Measurements from ENCODE around the gene ZNF770.
"Not testable (repeated sequence)": the region's sequence is repeated elsewhere in the genome, so short reads cannot be mapped to it uniquely, and the experiment has no call there.

Gene ZNF770

GRCh38 chr15:34941185-34941698 is 46.8 kb downstream of the ZNF770 start:
- no peaks in the 10 kb centered on the region for H3K4me1 ChIP-seq (ENCODE audit: insufficient read depth, low read length)
- H3K36me3 ChIP-seq (ENCODE audit: insufficient read depth, low read length) = peaks cover 25% of the 10 kb centered on the region
- H3K9me3 ChIP-seq (ENCODE audit: low read length) = no peaks in the 10 kb centered on the region
- H3K27ac ChIP-seq (ENCODE audit: low read depth, low read length) = no peak overlapping the region
- H3K27me3 ChIP-seq (ENCODE audit: control insufficient read depth in 1 of 2, insufficient read depth in 2 of 2, low read length in 2 of 2) = no peaks in the 10 kb centered on the region
- H3K9ac ChIP-seq (ENCODE audit: low read length) = no peak overlapping the region
- no peak overlapping the region for H3K4me3 ChIP-seq (ENCODE audit: low read depth in 1 of 2, low read length in 2 of 2)

GRCh38 chr15:34933432-34933975 is 54.6 kb downstream of the ZNF770 start:
- Histone ChIP-seq H3K4me1 (ENCODE audit: insufficient read depth, low read length) (no peaks in the 10 kb centered on the region), H3K9me3 (ENCODE audit: low read length) (no peaks in the 10 kb centered on the region), H3K4me3 (ENCODE audit: low read depth in 1 of 2, low read length in 2 of 2) (no peak overlapping the region), H3K27me3 (ENCODE audit: control insufficient read depth in 1 of 2, insufficient read depth in 2 of 2, low read length in 2 of 2) (no peaks in the 10 kb centered on the region), H3K27ac (ENCODE audit: low read depth, low read length) (no peak overlapping the region), H3K9ac (ENCODE audit: low read length) (no peak overlapping the region), H3K36me3 (ENCODE audit: insufficient read depth, low read length) (peaks cover 19% of the 10 kb centered on the region)

DNA sequence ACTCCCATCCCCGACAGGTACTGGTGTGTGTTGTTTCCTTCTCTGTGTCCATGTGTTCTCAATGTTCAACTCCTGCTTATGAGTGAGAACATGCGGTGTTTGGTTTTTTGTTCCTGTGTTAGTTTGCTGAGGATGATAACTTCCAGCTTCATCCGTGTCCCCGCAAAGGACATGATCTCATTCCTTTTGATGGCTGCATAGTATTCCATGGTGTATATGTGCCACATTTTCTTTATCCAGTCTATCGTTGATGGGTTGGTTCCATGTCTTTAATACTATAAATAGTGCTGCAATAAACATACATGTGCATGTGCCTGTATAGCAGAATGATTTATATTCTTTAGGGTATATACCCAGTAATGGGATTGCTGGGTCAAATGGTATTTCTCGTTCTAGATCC is 59.7 kb downstream of the ZNF770 start:
- H3K27me3 ChIP-seq (ENCODE audit: control insufficient read depth in 1 of 2, insufficient read depth in 2 of 2, low read length in 2 of 2); H3K9me3 ChIP-seq (ENCODE audit: low read length); H3K4me3 ChIP-seq (ENCODE audit: low read depth in 1 of 2, low read length in 2 of 2); H3K27ac ChIP-seq (ENCODE audit: low read depth, low read length); H3K9ac ChIP-seq (ENCODE audit: low read length); H3K4me1 ChIP-seq (ENCODE audit: insufficient read depth, low read length): not testable (repeated sequence)
- H3K36me3 ChIP-seq (ENCODE audit: insufficient read depth, low read length) = peaks cover 22% of the 10 kb centered on the region
